Fibroblast of peridontal ligament (primary cell): Measurements from ENCODE around the gene TMEM161A.

Experiments used
- DNase-seq: peaks from one replicate; pipeline ENCODE4 v3.0.0-alpha.2; 2010; ENCODE audit errors: extremely low read depth

Gene TMEM161A

DNA sequence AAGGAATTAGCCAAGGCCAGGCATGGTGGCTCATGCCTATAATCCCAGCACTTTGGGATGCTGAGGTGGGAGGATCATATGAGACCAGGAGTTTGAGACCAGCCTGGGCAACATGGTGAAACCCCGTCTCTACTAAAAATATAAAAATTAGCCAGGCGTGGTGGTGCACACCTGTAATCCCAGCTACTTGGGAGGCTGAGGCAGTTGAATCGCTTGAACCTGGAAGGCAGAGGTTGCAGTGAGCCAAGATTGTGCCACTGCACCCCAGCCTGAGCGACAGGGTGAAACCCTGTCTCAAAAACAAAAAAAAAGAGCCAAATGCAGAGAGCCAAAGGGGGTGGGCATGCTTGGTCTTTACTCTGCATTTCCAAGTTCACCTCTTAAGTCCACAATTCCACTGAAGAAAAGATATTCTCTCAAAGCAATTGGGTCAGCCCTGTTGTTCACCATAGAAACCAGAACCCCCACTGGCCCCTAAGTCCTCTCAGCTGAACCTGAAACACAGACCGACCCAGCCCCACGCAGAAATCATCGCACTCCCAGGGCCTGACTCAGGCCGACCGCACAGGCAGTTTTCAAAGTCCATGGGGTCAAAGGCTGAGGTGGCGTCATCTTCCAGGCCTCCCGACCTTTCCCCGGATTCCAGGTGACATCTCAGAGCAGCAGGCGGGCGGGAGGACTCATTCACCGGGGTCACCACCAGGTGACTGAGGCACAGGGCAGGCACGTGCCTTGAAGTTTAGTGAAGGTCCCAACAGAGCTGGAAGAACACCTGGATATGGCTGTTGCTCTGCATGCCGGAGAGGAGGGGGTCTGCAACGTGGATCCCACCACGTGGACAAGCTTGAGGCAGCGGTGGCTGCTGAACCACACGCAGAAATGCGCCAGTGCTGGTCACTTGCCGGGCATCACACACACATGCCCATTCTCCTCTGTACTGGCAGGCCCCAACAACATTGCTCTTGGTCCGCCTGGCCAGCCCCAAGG, 41.3 kb downstream of the TMEM161A start:
- no peak for DNase-seq

GRCh38 chr19:19095691-19096090, 42.6 kb downstream of the TMEM161A start:
- no peak for DNase-seq

DNA sequence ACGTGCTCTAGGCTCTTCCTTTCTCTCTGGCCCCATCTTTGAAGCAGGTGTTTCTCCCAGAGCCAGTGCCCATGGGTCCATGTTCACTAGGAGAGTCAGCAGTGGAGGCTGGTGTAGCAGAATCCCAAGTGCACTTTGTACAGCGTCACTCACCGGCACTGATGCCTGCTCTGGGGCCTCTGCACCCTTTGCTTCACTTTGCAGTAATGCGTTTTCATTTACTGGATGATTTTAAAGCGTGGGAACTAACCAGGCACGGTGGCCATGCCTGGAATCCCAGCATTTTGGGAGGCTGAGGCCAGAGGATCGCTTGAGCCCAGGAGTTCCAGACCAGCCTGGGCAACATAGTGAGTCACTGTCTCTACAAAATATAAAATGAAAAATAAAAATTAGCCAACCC, 43.8 kb downstream of the TMEM161A start:
- DNase-seq: no peak

DNA sequence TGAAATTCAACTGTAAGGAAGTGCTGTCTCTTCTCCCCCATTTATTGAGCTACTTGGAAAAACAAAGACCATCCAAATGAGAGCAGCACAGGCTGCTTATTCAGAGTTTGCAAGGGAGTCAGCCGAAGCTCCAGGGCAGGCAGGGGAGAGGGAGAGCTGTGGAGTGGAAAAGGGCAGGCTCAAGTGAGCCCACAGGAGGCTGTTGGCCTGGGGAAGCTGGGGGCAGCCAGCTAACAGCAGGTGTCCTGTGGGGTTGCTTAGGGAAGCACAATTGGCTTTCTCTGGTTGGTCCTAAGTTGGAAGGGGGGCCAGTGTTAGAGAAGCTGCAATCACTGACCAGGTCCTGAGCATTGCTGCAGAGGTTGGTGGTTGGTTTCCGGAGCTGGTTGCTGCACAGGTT, 50.6 kb downstream of the TMEM161A start:
- DNase-seq: no peak

GRCh38 chr19:19083413-19084178, 54.7 kb downstream of the TMEM161A start:
- DNase-seq: no peak

- peak; percentile 24 for DNase-seq
Measured at GRCh38 chr19:19081642-19082151, 56.6 kb downstream of the TMEM161A start.

GRCh38 chr19:19079571-19079970, 58.7 kb downstream of the TMEM161A start:
- no peak for DNase-seq

GRCh38 chr19:19078801-19079200, 59.5 kb downstream of the TMEM161A start:
- no peak for DNase-seq

- DNase-seq: no peak
Measured at GRCh38 chr19:19077103-19077502, 61.2 kb downstream of the TMEM161A start.

DNA sequence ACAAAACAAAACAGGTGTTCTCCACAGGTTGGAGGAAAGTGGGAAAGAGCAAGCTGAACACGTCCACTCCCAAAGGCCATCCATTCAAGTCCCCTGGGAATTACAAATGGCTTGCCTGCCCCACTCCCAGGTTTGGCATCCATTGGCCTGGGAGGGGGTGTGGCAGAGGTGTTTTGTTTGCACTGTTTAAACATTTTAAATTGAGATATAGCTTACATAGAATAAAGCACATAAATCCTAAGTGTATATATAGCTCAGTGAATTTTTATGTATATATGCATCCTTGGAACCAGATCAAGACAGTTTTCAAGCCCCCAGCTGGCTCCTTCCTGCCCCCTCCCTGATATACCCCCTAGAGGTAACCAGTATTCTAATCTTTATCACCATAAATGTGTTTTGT, 61.8 kb downstream of the TMEM161A start:
- no peak for DNase-seq

DNA sequence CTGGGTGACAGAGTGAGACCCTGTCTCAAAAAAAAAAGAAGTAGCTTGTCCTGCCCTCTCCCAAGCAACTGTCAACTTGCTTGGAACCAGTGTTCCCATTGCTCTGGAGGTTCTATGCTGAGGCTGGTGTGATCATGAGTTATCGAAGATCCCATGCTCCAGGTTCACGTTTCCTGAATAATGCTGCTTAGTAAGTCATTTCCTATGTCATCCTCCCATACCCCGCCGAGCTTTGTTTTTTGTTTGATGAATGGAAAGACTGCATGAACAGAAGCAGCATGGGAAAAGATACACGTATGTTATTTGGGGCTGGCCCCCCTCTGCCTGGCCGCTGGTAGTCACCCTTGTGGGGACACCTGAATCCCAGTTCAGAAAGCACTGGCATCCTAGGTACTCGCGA, 63.2 kb downstream of the TMEM161A start:
- DNase-seq: no peak

DNA sequence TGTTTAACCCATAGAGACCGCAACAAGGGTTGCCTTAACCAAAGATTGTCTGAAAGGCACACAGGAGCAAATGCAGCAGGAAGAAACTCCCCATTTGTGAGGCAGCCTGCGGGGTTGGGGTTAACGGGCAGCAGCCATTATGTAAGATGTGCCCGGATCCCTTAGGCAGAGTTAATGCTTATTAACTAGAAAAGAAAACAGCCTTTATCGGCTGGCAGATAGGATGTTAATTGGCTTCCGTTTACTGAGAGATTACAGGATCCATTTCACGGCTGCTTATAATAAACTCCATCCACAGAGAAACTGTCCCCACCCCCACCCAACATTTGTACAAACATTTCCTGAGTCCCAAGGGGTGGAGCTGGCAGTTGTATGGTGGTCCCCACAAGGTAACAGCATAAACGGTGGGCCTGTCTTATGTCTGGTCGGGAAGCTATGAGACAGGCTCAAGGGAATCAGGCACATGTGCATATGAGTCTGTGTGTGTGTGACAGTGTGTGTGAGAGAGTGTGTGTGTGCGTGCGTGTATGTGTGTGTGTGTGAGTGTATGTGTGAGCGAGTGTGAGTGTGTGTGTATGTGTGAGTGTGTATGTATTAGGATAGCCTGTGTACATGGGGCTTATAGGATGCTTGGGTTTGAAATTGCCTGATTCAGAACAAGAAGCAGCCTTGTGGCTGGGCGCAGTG, 63.9 kb downstream of the TMEM161A start:
- DNase-seq: no peak

DNA sequence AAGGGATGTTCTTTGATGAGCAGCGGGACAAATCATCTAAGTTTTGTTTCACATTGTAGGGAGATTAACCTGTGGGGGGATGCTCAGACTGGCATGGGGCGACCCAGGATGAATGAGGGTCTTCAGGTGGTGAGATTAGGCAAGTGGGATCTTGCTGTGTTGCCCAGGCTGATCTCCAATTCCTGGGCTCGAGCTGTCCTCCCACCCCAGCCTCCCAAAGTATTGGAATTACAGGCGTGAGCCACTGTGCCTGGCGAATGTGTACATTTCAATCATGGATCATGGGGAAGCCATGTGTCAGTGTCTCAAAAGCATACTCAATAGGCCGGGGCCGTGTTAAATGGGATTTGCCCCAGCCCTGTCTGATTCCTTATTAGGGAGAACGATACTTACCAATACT, 66.4 kb downstream of the TMEM161A start:
- no peak for DNase-seq
